Liver (tissue), 9 donors: ENCODE data around the gene TTI1. TPM values are rescaled to one million over a fixed set of nuclear protein-coding genes. Genes with fewer than 3 reads are reported as not detected.

Source experiments
- DNase-seq: peaks from one replicate; pipeline ENCODE4 v3.0.0-alpha.2; 2017; ENCODE audit warnings: low spot score
- H3K27ac ChIP-seq, 2 donors: one replicate each; pipeline ENCODE4 v1.7.0; 2013; ENCODE audit warnings: inconsistent platforms in 2 of 2, low read length in 2 of 2, control low read depth in 1 of 2, low read depth in 1 of 2, mild to moderate bottlenecking in 1 of 2
- H3K27me3 ChIP-seq, 4 donors: one replicate each; pipeline versions ENCODE4 v1.6.1 to v1.7.0; 2013; ENCODE audit warnings: low read length in 3 of 4, inconsistent platforms in 1 of 4, mild to moderate bottlenecking in 1 of 4, moderate library complexity in 1 of 4; ENCODE audit not compliant: control insufficient read depth in 4 of 4, insufficient read depth in 4 of 4
- H3K36me3 ChIP-seq, 4 donors: one replicate each; pipeline versions ENCODE4 v1.6.1 to v1.7.0; 2013; ENCODE audit warnings: low read length in 3 of 4, mild to moderate bottlenecking in 3 of 4, low read depth in 1 of 4, moderate library complexity in 1 of 4; ENCODE audit not compliant: control insufficient read depth in 4 of 4, insufficient read depth in 3 of 4
- H3K4me1 ChIP-seq, 4 donors: one replicate each; pipeline versions ENCODE4 v1.6.1 to v1.7.0; 2013; ENCODE audit warnings: low read length in 3 of 4, mild to moderate bottlenecking in 3 of 4, moderate library complexity in 1 of 4; ENCODE audit not compliant: control insufficient read depth in 4 of 4, insufficient read depth in 4 of 4
- H3K4me3 ChIP-seq, 3 donors: one replicate each; pipeline versions ENCODE4 v1.6.1 to v1.7.0; 2013; ENCODE audit warnings: low read length in 3 of 3, control low read depth in 1 of 3, low read depth in 1 of 3, mild to moderate bottlenecking in 1 of 3
- H3K9ac ChIP-seq, 2 donors: one replicate each; pipeline ENCODE4 v1.7.0; 2013; ENCODE audit warnings: low read length in 2 of 2, mild to moderate bottlenecking in 2 of 2, moderate library complexity in 2 of 2, control low read depth in 1 of 2, low read depth in 1 of 2
- H3K9me3 ChIP-seq, 4 donors: one replicate each; pipeline versions ENCODE4 v1.6.1 to v1.7.0; 2013; ENCODE audit warnings: low read length in 3 of 4; ENCODE audit not compliant: control insufficient read depth in 4 of 4
- EGR1 ChIP-seq, 2 donors: IDR thresholded peaks; 2 replicates each; pipeline ENCODE4 v1.6.1; 2016 to 2018; ENCODE audit warnings: antibody characterized with exemption in 2 of 2, low read depth in 2 of 2
- FOXA1 ChIP-seq: IDR thresholded peaks from 2 replicates; pipeline ENCODE4 v1.6.1; 2016; ENCODE audit warnings: antibody characterized with exemption
- FOXA2 ChIP-seq: IDR thresholded peaks from 2 replicates; pipeline ENCODE4 v1.6.1; 2016; ENCODE audit warnings: antibody characterized with exemption
- HNF4G ChIP-seq: IDR thresholded peaks from 2 replicates; pipeline ENCODE4 v1.6.1; 2016; ENCODE audit warnings: antibody characterized with exemption
- NR2F2 ChIP-seq: IDR thresholded peaks from 2 replicates; pipeline ENCODE4 v1.6.1; 2016; ENCODE audit warnings: antibody characterized with exemption
- RAD21 ChIP-seq, 2 donors: IDR thresholded peaks; 2 replicates each; pipeline ENCODE4 v1.6.1; 2016; ENCODE audit warnings: antibody characterized with exemption in 2 of 2, mild to moderate bottlenecking in 2 of 2
- RXRA ChIP-seq, 2 donors: IDR thresholded peaks; 2 replicates each; pipeline ENCODE4 v1.6.1; 2017 to 2018; ENCODE audit warnings: antibody characterized with exemption in 2 of 2, mild to moderate bottlenecking in 1 of 2
- SP1 ChIP-seq: IDR thresholded peaks from 2 replicates; pipeline ENCODE4 v1.6.1; 2018; ENCODE audit warnings: antibody characterized with exemption, mild to moderate bottlenecking
- TAF1 ChIP-seq: conservative IDR thresholded peaks from 2 replicates; pipeline ENCODE4 v1.6.1; 2016; ENCODE audit warnings: antibody characterized with exemption, mild to moderate bottlenecking
- YY1 ChIP-seq: IDR thresholded peaks from 2 replicates; pipeline ENCODE4 v1.6.1; 2016; ENCODE audit warnings: antibody characterized with exemption, mild to moderate bottlenecking
- WGBS: extraction: QIAGEN DNeasy Blood & Tissue Kit; methylation state at CpG from one replicate; pipeline ENCODE4 v1.1.7; 2013; 5-methylcytosine and 5-hydroxymethylcytosine counted together
- polyA plus RNA-seq, 2 donors: library from polyadenylated mRNA; stranded (reverse) in 1 of 2; unstranded in 1 of 2; fragments of 200-250 nt in 1 of 2; fragments of >200 nt in 1 of 2; fragmentation: Nextera tagmentation in 1 of 2; extraction: Ambion mirVana in 1 of 2; gene quantifications; one replicate each; pipeline versions ENCODE4 v1.2.1 to v1.2.3, GENCODE V29; 2013 to 2015
- total RNA-seq, 2 donors: library from RNA; depleted of rRNA; stranded (reverse); fragments of >200 nt; gene quantifications; one replicate each; pipeline ENCODE4 v1.2.3, GENCODE V29; 2014
- TF ChIP-seq, protein P1 (sequence below): IDR thresholded peaks from 2 replicates; pipeline ENCODE4 v1.6.1; 2016; ENCODE audit warnings: antibody characterized with exemption, mild to moderate bottlenecking
- TF ChIP-seq, protein P2 (sequence below): IDR thresholded peaks from 2 replicates; pipeline ENCODE4 v1.6.1; 2016; ENCODE audit warnings: antibody characterized with exemption
- TF ChIP-seq, protein P3 (sequence below): fragments of 150-350 bp; IDR thresholded peaks from 2 replicates; pipeline ENCODE4 v1.5.1; 2017; ENCODE audit warnings: improper control_type of control experiment, low read depth, low read length; ENCODE audit not compliant: missing input control
- TF ChIP-seq, protein P4 (sequence below): IDR thresholded peaks from 2 replicates; pipeline ENCODE4 v1.6.1; 2016; ENCODE audit warnings: antibody characterized with exemption
- donor health status: healthy.
- donor health status: healthy.
- donor health status: healthy.
- donor health status: healthy.
- donor health status: healthy.

Gene TTI1
- total and polyA plus RNA-seq, 4 donors = 4.6 to 20.4 (median 11.3) TPM

DNA sequence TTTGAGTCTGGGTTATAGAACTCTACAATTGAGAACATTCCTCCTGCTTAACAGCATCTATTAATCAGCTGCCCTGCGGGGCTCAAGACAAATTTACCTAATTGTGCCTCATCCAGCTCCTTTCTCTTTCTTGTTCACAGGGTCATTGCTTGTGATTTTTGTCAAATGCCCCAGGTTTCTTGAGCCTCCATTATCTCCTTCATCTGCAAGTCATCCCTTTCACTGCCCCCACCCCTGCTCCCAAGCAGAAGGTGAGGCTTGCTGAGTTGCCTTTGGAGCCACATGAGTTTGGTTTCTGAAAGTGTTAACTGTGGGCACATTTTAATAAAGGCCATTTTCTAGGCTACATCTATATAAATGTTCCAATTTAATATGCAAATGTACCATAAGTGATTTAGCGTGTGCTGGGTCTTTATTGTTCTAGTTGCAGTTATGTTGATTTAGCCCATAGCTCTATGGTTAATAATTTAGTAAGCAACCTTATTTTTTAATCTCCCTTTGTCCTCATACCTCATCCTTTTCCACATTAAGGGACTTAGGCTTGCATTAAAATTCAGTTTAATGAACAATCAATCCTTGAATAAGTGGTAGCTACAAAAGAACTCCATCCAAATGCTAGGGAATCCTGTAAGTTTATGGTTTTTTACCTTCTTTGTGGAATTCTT is 74.3 kb downstream of the TTI1 start:
- Histone ChIP-seq H3K9me3 (no peaks in the 10 kb centered on the region), H3K27ac (no peak overlapping the region), H3K9ac (no peak overlapping the region), H3K27me3 (no peaks in the 10 kb centered on the region), H3K36me3 (no peaks in the 10 kb centered on the region), H3K4me3 (no peak overlapping the region), H3K4me1 (no peaks in the 10 kb centered on the region)
- WGBS = 93% methylated on average over 2 of the region's 2 CpGs
- DNase-seq = no peak
- TF ChIP-seq, protein P1, sequence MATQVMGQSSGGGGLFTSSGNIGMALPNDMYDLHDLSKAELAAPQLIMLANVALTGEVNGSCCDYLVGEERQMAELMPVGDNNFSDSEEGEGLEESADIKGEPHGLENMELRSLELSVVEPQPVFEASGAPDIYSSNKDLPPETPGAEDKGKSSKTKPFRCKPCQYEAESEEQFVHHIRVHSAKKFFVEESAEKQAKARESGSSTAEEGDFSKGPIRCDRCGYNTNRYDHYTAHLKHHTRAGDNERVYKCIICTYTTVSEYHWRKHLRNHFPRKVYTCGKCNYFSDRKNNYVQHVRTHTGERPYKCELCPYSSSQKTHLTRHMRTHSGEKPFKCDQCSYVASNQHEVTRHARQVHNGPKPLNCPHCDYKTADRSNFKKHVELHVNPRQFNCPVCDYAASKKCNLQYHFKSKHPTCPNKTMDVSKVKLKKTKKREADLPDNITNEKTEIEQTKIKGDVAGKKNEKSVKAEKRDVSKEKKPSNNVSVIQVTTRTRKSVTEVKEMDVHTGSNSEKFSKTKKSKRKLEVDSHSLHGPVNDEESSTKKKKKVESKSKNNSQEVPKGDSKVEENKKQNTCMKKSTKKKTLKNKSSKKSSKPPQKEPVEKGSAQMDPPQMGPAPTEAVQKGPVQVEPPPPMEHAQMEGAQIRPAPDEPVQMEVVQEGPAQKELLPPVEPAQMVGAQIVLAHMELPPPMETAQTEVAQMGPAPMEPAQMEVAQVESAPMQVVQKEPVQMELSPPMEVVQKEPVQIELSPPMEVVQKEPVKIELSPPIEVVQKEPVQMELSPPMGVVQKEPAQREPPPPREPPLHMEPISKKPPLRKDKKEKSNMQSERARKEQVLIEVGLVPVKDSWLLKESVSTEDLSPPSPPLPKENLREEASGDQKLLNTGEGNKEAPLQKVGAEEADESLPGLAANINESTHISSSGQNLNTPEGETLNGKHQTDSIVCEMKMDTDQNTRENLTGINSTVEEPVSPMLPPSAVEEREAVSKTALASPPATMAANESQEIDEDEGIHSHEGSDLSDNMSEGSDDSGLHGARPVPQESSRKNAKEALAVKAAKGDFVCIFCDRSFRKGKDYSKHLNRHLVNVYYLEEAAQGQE = no peak
- no peak for TF ChIP-seq HNF4G
- no peak for TF ChIP-seq EGR1 (IDR thresholded peaks at IDR 0.05; ENCODE audit: low read depth in 2 of 2)
- TF ChIP-seq, protein P2, sequence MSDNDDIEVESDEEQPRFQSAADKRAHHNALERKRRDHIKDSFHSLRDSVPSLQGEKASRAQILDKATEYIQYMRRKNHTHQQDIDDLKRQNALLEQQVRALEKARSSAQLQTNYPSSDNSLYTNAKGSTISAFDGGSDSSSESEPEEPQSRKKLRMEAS = no peak
- TF ChIP-seq YY1 = no peak
- TF ChIP-seq SP1 = no peak
- TF ChIP-seq FOXA2 = no peak
- no peak for TF ChIP-seq RXRA (IDR thresholded peaks at IDR 0.05)
- TF ChIP-seq, protein P3, sequence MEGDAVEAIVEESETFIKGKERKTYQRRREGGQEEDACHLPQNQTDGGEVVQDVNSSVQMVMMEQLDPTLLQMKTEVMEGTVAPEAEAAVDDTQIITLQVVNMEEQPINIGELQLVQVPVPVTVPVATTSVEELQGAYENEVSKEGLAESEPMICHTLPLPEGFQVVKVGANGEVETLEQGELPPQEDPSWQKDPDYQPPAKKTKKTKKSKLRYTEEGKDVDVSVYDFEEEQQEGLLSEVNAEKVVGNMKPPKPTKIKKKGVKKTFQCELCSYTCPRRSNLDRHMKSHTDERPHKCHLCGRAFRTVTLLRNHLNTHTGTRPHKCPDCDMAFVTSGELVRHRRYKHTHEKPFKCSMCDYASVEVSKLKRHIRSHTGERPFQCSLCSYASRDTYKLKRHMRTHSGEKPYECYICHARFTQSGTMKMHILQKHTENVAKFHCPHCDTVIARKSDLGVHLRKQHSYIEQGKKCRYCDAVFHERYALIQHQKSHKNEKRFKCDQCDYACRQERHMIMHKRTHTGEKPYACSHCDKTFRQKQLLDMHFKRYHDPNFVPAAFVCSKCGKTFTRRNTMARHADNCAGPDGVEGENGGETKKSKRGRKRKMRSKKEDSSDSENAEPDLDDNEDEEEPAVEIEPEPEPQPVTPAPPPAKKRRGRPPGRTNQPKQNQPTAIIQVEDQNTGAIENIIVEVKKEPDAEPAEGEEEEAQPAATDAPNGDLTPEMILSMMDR = no peak
- TF ChIP-seq TAF1 = no peak
- no peak for TF ChIP-seq NR2F2
- no peak for TF ChIP-seq RAD21 (IDR thresholded peaks at IDR 0.05)

DNA sequence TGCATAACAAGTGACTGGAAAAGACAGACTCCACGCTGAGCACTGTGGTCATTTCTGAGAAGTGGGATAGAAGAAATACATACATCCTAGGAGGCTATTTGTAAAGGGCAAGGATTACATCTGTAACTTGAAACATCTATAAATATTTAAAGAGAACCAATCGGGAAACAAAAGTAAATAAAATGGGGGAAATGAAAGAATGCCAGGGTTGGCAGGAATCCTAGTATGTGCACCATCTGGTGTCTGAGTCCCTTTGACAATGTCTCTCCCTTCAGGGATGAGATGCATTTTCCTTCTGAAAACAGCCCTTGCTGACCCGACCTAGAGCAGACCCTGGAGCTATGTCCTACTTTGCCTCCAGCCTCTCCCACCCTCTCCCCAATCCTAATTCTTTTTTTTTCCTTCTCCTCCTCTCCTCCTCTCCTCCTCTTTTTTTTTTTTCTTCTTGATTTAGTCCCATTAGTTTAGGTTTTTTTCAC is 77.1 kb downstream of the TTI1 start:
- H3K36me3 ChIP-seq = no peaks in the 10 kb centered on the region
- H3K27ac ChIP-seq = no peak overlapping the region
- 38% methylated on average over 3 of the region's 3 CpGs for WGBS
- no peaks in the 10 kb centered on the region for H3K27me3 ChIP-seq
- no peak overlapping the region for H3K9ac ChIP-seq
- no peak overlapping the region for H3K4me3 ChIP-seq
- no peaks in the 10 kb centered on the region for H3K4me1 ChIP-seq
- TF ChIP-seq, protein P1 = no peak
- no peak for TF ChIP-seq RAD21 (IDR thresholded peaks at IDR 0.05)
- TF ChIP-seq, protein P4, sequence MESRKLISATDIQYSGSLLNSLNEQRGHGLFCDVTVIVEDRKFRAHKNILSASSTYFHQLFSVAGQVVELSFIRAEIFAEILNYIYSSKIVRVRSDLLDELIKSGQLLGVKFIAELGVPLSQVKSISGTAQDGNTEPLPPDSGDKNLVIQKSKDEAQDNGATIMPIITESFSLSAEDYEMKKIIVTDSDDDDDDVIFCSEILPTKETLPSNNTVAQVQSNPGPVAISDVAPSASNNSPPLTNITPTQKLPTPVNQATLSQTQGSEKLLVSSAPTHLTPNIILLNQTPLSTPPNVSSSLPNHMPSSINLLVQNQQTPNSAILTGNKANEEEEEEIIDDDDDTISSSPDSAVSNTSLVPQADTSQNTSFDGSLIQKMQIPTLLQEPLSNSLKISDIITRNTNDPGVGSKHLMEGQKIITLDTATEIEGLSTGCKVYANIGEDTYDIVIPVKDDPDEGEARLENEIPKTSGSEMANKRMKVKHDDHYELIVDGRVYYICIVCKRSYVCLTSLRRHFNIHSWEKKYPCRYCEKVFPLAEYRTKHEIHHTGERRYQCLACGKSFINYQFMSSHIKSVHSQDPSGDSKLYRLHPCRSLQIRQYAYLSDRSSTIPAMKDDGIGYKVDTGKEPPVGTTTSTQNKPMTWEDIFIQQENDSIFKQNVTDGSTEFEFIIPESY = no peak
- TF ChIP-seq FOXA1 = no peak
- TF ChIP-seq FOXA2 = no peak
- no peaks in the 10 kb centered on the region for H3K9me3 ChIP-seq
- DNase-seq = no peak
